Fibroblast of lung (primary cell): ENCODE measurements around the gene CACNA2D3.

Experiments used
- EZH2 ChIP-seq: IDR thresholded peaks from 2 replicates; pipeline ENCODE4 v1.5.1; 2012; ENCODE audit warnings: low read length, control low read depth, mild to moderate bottlenecking; ENCODE audit errors: missing control alignments
- TF ChIP-seq, protein P1 (sequence below), 2 donors: IDR thresholded peaks in 1 of 2; conservative IDR thresholded peaks in 1 of 2; 1 replicate in 1 of 2; 2 replicates in 1 of 2; pipeline ENCODE4 v1.5.1; 2011 to 2012; ENCODE audit warnings: low read length in 2 of 2, control low read depth in 1 of 2, inconsistent platforms in 1 of 2, low read depth in 1 of 2, mild to moderate bottlenecking in 1 of 2

DNA sequence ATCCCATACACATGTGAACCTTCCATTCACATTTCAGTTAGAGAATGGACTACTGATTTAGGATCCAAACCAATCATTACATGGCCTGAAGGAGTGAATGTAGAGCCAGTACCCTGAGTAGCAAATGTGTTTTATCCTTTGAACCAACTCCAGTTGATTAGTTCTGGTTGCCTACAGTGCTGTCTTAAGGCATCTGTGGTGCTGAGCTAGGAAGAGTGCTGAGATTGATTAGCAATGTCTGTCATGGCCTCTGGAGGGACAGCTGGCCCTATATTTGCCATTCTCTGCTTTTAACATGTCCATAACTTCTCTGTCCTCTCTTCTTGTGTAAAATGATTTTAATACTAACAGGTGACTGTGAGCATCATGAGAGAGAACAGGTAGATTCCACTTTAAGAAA, 794.4 kb downstream of the CACNA2D3 start:
- TF ChIP-seq, protein P1, sequence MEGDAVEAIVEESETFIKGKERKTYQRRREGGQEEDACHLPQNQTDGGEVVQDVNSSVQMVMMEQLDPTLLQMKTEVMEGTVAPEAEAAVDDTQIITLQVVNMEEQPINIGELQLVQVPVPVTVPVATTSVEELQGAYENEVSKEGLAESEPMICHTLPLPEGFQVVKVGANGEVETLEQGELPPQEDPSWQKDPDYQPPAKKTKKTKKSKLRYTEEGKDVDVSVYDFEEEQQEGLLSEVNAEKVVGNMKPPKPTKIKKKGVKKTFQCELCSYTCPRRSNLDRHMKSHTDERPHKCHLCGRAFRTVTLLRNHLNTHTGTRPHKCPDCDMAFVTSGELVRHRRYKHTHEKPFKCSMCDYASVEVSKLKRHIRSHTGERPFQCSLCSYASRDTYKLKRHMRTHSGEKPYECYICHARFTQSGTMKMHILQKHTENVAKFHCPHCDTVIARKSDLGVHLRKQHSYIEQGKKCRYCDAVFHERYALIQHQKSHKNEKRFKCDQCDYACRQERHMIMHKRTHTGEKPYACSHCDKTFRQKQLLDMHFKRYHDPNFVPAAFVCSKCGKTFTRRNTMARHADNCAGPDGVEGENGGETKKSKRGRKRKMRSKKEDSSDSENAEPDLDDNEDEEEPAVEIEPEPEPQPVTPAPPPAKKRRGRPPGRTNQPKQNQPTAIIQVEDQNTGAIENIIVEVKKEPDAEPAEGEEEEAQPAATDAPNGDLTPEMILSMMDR (conservative IDR thresholded peaks at IDR 0.05 in 1 of 2, IDR thresholded peaks at IDR 0.05 in 1 of 2; ENCODE audit: low read depth in 1 of 2, low read length in 2 of 2) = no peak
- TF ChIP-seq EZH2 = no peak
